IMR-90 (cell line): ENCODE measurements around the gene MEPCE. TPM values are rescaled to one million over a fixed set of nuclear protein-coding genes. Genes with fewer than 3 reads are reported as not detected.

ENCODE experiments used
- ATAC-seq: fragments of 200-7000 bp; cut with Tn5 transposase; 2 replicates; pipeline ENCODE4 v1.9.1; 2020; ENCODE audit warnings: low read depth, mild to moderate bottlenecking, moderate library complexity
- BruUV-seq: library from RNA; stranded (reverse); fragments of 400-500 nt; replicated peaks from 2 replicates; lab custom pipeline; 2021; lab: Mats Ljungman, UMichigan
- CTCF ChIA-PET: fragments of 300-600 bp; formaldehyde crosslinking; extraction: SDS; loops from one replicate; lab custom pipeline; 2021; ENCODE audit warnings: antibody characterized with exemption; lab: Yijun Ruan, JAX
- POLR2A ChIA-PET: fragments of 300-600 bp; sonication (Branson Sonifier 250); formaldehyde crosslinking; loops from one replicate; lab custom pipeline; 2022; ENCODE audit warnings: antibody characterized with exemption; ENCODE audit not compliant: unreplicated experiment; lab: Charles Lee
- DNase-seq: peaks from one replicate; pipeline ENCODE4 v3.0.0; 2013
- H2AFZ ChIP-seq: replicated peaks from 2 replicates; pipeline ENCODE3; 2013; ENCODE audit warnings: low read length, mild to moderate bottlenecking; ENCODE audit not compliant: poor library complexity
- H2AK5ac ChIP-seq: 2 replicates; pipeline ENCODE4 v1.6.1; 2013; ENCODE audit warnings: low read depth, low read length, inconsistent platforms
- H2AK9ac ChIP-seq: replicated peaks from 2 replicates; pipeline ENCODE3; 2013; ENCODE audit warnings: mild to moderate bottlenecking, low read depth, low read length, moderate library complexity; ENCODE audit not compliant: poor library complexity
- H2BK120ac ChIP-seq: 2 replicates; pipeline ENCODE4 v1.6.1; 2013; ENCODE audit warnings: low read depth, low read length, inconsistent platforms
- H2BK15ac ChIP-seq: 3 replicates; pipeline ENCODE4 v1.6.1; 2013; ENCODE audit warnings: low read depth, low read length, inconsistent platforms
- H2BK20ac ChIP-seq: 2 replicates; pipeline ENCODE4 v1.6.1; 2013; ENCODE audit warnings: low read depth, mild to moderate bottlenecking, inconsistent platforms, low read length, moderate library complexity
- H2BK5ac ChIP-seq: 2 replicates; pipeline ENCODE4 v1.6.1; 2013; ENCODE audit warnings: mild to moderate bottlenecking, low read depth, low read length, inconsistent platforms; ENCODE audit not compliant: poor library complexity, severe bottlenecking
- H3K14ac ChIP-seq: replicated peaks from 2 replicates; pipeline ENCODE4 v1.6.1; 2013; ENCODE audit warnings: low read depth, low read length, inconsistent platforms
- H3K18ac ChIP-seq: 2 replicates; pipeline ENCODE4 v1.6.1; 2013; ENCODE audit warnings: low read depth, low read length, control low read depth
- H3K23ac ChIP-seq: 2 replicates; pipeline ENCODE4 v1.6.1; 2013; ENCODE audit warnings: low read depth, low read length, inconsistent platforms
- H3K27ac ChIP-seq: 2 replicates; pipeline ENCODE4 v1.5.1; 2013; ENCODE audit warnings: mild to moderate bottlenecking, control low read depth, low read length; ENCODE audit not compliant: insufficient read depth
- H3K27me3 ChIP-seq: 2 replicates; pipeline ENCODE4 v1.6.1; 2013; ENCODE audit warnings: low read length; ENCODE audit not compliant: control insufficient read depth, insufficient read depth
- H3K36me3 ChIP-seq: 2 replicates; pipeline ENCODE4 v1.6.1; 2013; ENCODE audit warnings: low read length, mixed read lengths; ENCODE audit not compliant: control insufficient read depth, insufficient read depth
- H3K4ac ChIP-seq: 2 replicates; pipeline ENCODE4 v1.6.1; 2013; ENCODE audit warnings: low read depth, low read length, inconsistent platforms
- H3K4me1 ChIP-seq: 2 replicates; pipeline ENCODE4 v1.6.1; 2013; ENCODE audit warnings: low read length, mixed read lengths; ENCODE audit not compliant: control insufficient read depth, insufficient read depth
- H3K4me2 ChIP-seq: 2 replicates; pipeline ENCODE4 v1.6.1; 2013; ENCODE audit warnings: low read depth, mild to moderate bottlenecking, control low read depth, low read length, moderate library complexity
- H3K4me3 ChIP-seq: 2 replicates; pipeline ENCODE4 v1.5.1; 2013; ENCODE audit warnings: low read depth, mild to moderate bottlenecking, control low read depth, low read length, moderate library complexity; ENCODE audit not compliant: insufficient read depth
- H3K56ac ChIP-seq: 2 replicates; pipeline ENCODE4 v1.6.1; 2013; ENCODE audit warnings: low read length, inconsistent platforms; ENCODE audit not compliant: insufficient read depth; ENCODE audit errors: extremely low read depth
- H3K79me1 ChIP-seq, 2 experiments: 2 replicates each; pipeline ENCODE4 v1.6.1; 2013; ENCODE audit warnings: low read length in 2 of 2, inconsistent platforms in 1 of 2, low read depth in 1 of 2
- H3K9ac ChIP-seq: 2 replicates; pipeline ENCODE4 v1.6.1; 2013; ENCODE audit warnings: low read depth, low read length, control low read depth
- H3K9me1 ChIP-seq: 2 replicates; pipeline ENCODE4 v1.6.1; 2013; ENCODE audit warnings: low read length, inconsistent platforms; ENCODE audit not compliant: insufficient read depth
- H3K9me3 ChIP-seq: 2 replicates; pipeline ENCODE4 v1.6.1; 2013; ENCODE audit warnings: low read length; ENCODE audit not compliant: control insufficient read depth, insufficient read depth
- H4K20me1 ChIP-seq: 2 replicates; pipeline ENCODE4 v1.6.1; 2013; ENCODE audit warnings: low read length, inconsistent platforms; ENCODE audit not compliant: insufficient read depth
- H4K5ac ChIP-seq: 2 replicates; pipeline ENCODE4 v1.6.1; 2013; ENCODE audit warnings: mild to moderate bottlenecking, low read depth, low read length, control low read depth
- H4K8ac ChIP-seq, 2 experiments: 2 replicates each; pipeline ENCODE4 v1.6.1; 2013; ENCODE audit warnings: low read depth in 2 of 2, low read length in 2 of 2, control low read depth in 1 of 2, inconsistent platforms in 1 of 2
- H4K91ac ChIP-seq: 2 replicates; pipeline ENCODE4 v1.6.1; 2013; ENCODE audit warnings: low read depth, low read length, inconsistent platforms; ENCODE audit not compliant: insufficient read depth
- BHLHE40 ChIP-seq: fragments of 150-350 bp; IDR thresholded peaks from 2 replicates; pipeline ENCODE4 v1.6.1; 2016; ENCODE audit warnings: mild to moderate bottlenecking, low read depth, low read length
- CEBPB ChIP-seq: IDR thresholded peaks from 2 replicates; pipeline ENCODE4 v1.6.1; 2012; ENCODE audit warnings: low read depth, low read length, improper control_type of control experiment
- ELK1 ChIP-seq: fragments of 150-350 bp; IDR thresholded peaks from 2 replicates; pipeline ENCODE4 v1.6.1; 2016; ENCODE audit warnings: low read depth, mild to moderate bottlenecking, low read length, moderate library complexity, borderline replicate concordance
- FOS ChIP-seq: fragments of 150-350 bp; IDR thresholded peaks from 2 replicates; pipeline ENCODE4 v1.6.1; 2016; ENCODE audit warnings: low read depth, low read length
- MAZ ChIP-seq: IDR thresholded peaks from 2 replicates; pipeline ENCODE4 v1.6.1; 2012; ENCODE audit warnings: low read depth, mild to moderate bottlenecking, low read length, improper control_type of control experiment, moderate library complexity, borderline replicate concordance
- MXI1 ChIP-seq: IDR thresholded peaks from 2 replicates; pipeline ENCODE4 v1.6.1; 2012; ENCODE audit warnings: low read depth, mild to moderate bottlenecking, low read length, moderate library complexity, borderline replicate concordance
- NFE2L2 ChIP-seq: fragments of 150-350 bp; IDR thresholded peaks from 2 replicates; pipeline ENCODE4 v1.6.1; 2016; ENCODE audit warnings: low read depth, mild to moderate bottlenecking, low read length
- POLR2A ChIP-seq: IDR thresholded peaks from 2 replicates; pipeline ENCODE4 v1.6.1; 2012; ENCODE audit warnings: mild to moderate bottlenecking, low read depth, low read length
- RCOR1 ChIP-seq: IDR thresholded peaks from 2 replicates; pipeline ENCODE4 v1.6.1; 2012; ENCODE audit warnings: mild to moderate bottlenecking, low read length, improper control_type of control experiment; ENCODE audit not compliant: insufficient replicate concordance
- USF2 ChIP-seq: fragments of 150-350 bp; IDR thresholded peaks from 2 replicates; pipeline ENCODE4 v1.6.1; 2017; ENCODE audit warnings: mild to moderate bottlenecking, antibody characterized with exemption, low read length, low read depth
- WGBS, 2 experiments: methylation state at CpG; one replicate each; pipeline versions ENCODE4 v1.1.5 to v1.1.7; 2013; ENCODE audit warnings: missing lambda C conversion rate in 2 of 2; ENCODE audit not compliant: insufficient read length in 1 of 2; ENCODE audit errors: extremely low coverage in 2 of 2; 5-methylcytosine and 5-hydroxymethylcytosine counted together
- dilution Hi-C: fragments of 300-500 bp; cut with HindIII; formaldehyde crosslinking; loops from one replicate; pipeline ENCODE4 v1.14.3; 2018; ENCODE audit warnings: low sequenced_read_pairs; ENCODE audit not compliant: unreplicated experiment
- in situ Hi-C: fragments of 300-500 bp; cut with MboI; formaldehyde crosslinking; loops from 3 replicates; pipeline ENCODE4 v1.14.3; 2019; ENCODE audit warnings: low sequenced_read_pairs, inconsistent platforms, mixed read lengths
- intact Hi-C: fragments of 100-400 bp; cut with micrococcal nuclease; formaldehyde crosslinking; loops from 2 replicates; pipeline ENCODE4 v1.10.0; 2022
- polyA plus RNA-seq, 3 experiments: library from polyadenylated mRNA; depleted of rRNA; stranded (reverse); fragments of >200 nt; gene quantifications; 2 replicates each; pipeline ENCODE4 v1.2.3, GENCODE V29; 2012; ENCODE audit warnings: low replicate concordance in 1 of 3
- total RNA-seq: library from RNA; depleted of rRNA; stranded (reverse); fragments of >200 nt; gene quantifications from 2 replicates; pipeline ENCODE4 v1.2.3, GENCODE V29; 2012

Gene MEPCE
- total and polyA plus RNA-seq, 2 of the 4 experiments (the other 2 are of a cell fraction) = 18.2 to 22.9 TPM

- no peak for TF ChIP-seq USF2
Measured at GRCh38 chr7:100472121-100472851, 42.7 kb downstream of the MEPCE start (continued).

GRCh38 chr7:100472854-100473499, 43.3 kb downstream of the MEPCE start:
- POLR2A ChIA-PET = no interaction called here
- no peak overlapping the region for H3K9ac ChIP-seq

More at GRCh38 chr7:100472854-100473499, 43.3 kb downstream of the MEPCE start:
- H3K9me1 ChIP-seq = no peaks in the 10 kb centered on the region
- in situ Hi-C loops (loop anchor here (5.0 to 25.0 kb wide), 3 partner anchors 89 to 389 kb away; partner anchors contain the start of genes GNB2, SLC12A9 and TRIP6), dilution Hi-C loops (no loop called here), intact Hi-C loops (no loop called here)
- no peak overlapping the region for H4K5ac ChIP-seq
- H3K27me3 ChIP-seq = no peaks in the 10 kb centered on the region
- H3K4me1 ChIP-seq = peaks cover 19% of the 10 kb centered on the region
- H2AK5ac ChIP-seq = no peak overlapping the region
- peak; percentile 60 for DNase-seq
- no peak overlapping the region for H3K23ac ChIP-seq
- TF ChIP-seq BHLHE40 (no peak), MXI1 (no peak), NFE2L2 (no peak), FOS (no peak), POLR2A (no peak), CEBPB (no peak), MAZ (no peak), ELK1 (no peak), RCOR1 (no peak)
- H2BK15ac ChIP-seq = no peak overlapping the region
- H3K56ac ChIP-seq = no peak overlapping the region
- no peak overlapping the region for H3K4ac ChIP-seq
- no peak overlapping the region for H3K4me2 ChIP-seq
- H4K20me1 ChIP-seq = peaks cover 40% of the 10 kb centered on the region
- H2AFZ ChIP-seq = no peak overlapping the region
- no peak for ATAC-seq
- H2BK120ac ChIP-seq = no peak overlapping the region
- no peak overlapping the region for H3K27ac ChIP-seq
- no peak overlapping the region for H3K14ac ChIP-seq
- BruUV-seq = no TSS peak
- no peak overlapping the region for H2BK5ac ChIP-seq
- no peaks in the 10 kb centered on the region for H3K9me3 ChIP-seq
- CTCF ChIA-PET = no interaction called here
- no peak overlapping the region for H3K4me3 ChIP-seq
- WGBS, 2 experiments = 67% methylated on average over 7 of the region's 14 CpGs; no CpG with 5 or more reads in 1 of the 2 experiments
- no peak overlapping the region for H2BK20ac ChIP-seq
- no peak overlapping the region for H4K91ac ChIP-seq
- H3K18ac ChIP-seq = no peak overlapping the region
- H3K36me3 ChIP-seq = peaks cover 41% of the 10 kb centered on the region; the same call in 1 of the 2 replicates
- H4K8ac ChIP-seq = no peak overlapping the region; a peak in 2 of 4 replicates
- peaks cover 27 to 59% of the 10 kb centered on the region in 2 experiments; a peak in 3 of 4 replicates for H3K79me1 ChIP-seq
- H2AK9ac ChIP-seq = no peak overlapping the region
